Neural progenitor cell (in vitro differentiated cells): ENCODE measurements around the gene SCN10A. TPM values are rescaled to one million over a fixed set of nuclear protein-coding genes. Genes with fewer than 3 reads are reported as not detected.

Experiments used
- DNase-seq: peaks from one replicate; pipeline ENCODE4 v3.0.0-alpha.2; 2016; ENCODE audit warnings: low spot score
- H2AFZ ChIP-seq: fragments of 200-600 bp; sonication (generic); replicated peaks from 2 replicates; pipeline ENCODE4 v1.6.1; 2016; ENCODE audit warnings: antibody characterized with exemption
- H3F3A ChIP-seq: fragments of 200-600 bp; sonication (generic); 2 replicates; pipeline ENCODE4 v1.6.1; 2016; ENCODE audit warnings: antibody characterized with exemption, low read depth
- H3K27ac ChIP-seq: fragments of 200-600 bp; sonication (generic); 2 replicates; pipeline ENCODE4 v1.5.1; 2016; ENCODE audit warnings: mild to moderate bottlenecking
- H3K27me3 ChIP-seq: fragments of 200-600 bp; sonication (generic); 2 replicates; pipeline ENCODE4 v1.6.1; 2016; ENCODE audit warnings: mild to moderate bottlenecking, moderate library complexity
- H3K36me3 ChIP-seq: fragments of 200-600 bp; sonication (generic); 2 replicates; pipeline ENCODE4 v1.5.1; 2016
- H3K4me1 ChIP-seq: fragments of 200-600 bp; sonication (generic); 2 replicates; pipeline ENCODE4 v1.6.1; 2016; ENCODE audit warnings: mixed run types
- H3K4me2 ChIP-seq: fragments of 200-600 bp; sonication (generic); 2 replicates; pipeline ENCODE4 v1.6.1; 2016
- H3K4me3 ChIP-seq: fragments of 200-600 bp; sonication (generic); 2 replicates; pipeline ENCODE4 v1.5.1; 2016
- H3K79me2 ChIP-seq: fragments of 200-600 bp; sonication (generic); 2 replicates; pipeline ENCODE4 v1.6.1; 2016; ENCODE audit warnings: low read depth
- H3K9ac ChIP-seq: fragments of 200-600 bp; sonication (generic); 2 replicates; pipeline ENCODE4 v1.6.1; 2016
- H3K9me3 ChIP-seq: fragments of 200-600 bp; sonication (generic); 2 replicates; pipeline ENCODE4 v1.5.1; 2016; ENCODE audit warnings: low read depth
- H4K20me1 ChIP-seq: fragments of 200-600 bp; sonication (generic); 2 replicates; pipeline ENCODE4 v1.6.1; 2016; ENCODE audit warnings: low read depth
- H3K27ac Mint-ChIP-seq: 3 replicates; pipeline ENCODE4 v1.8.0; 2021; ENCODE audit warnings: mixed read lengths
- H3K27me3 Mint-ChIP-seq: 2 replicates; pipeline ENCODE4 v1.8.0; 2022; ENCODE audit warnings: low read depth, mild to moderate bottlenecking, inconsistent platforms, moderate library complexity, mixed read lengths; ENCODE audit not compliant: insufficient read depth
- H3K36me3 Mint-ChIP-seq: 3 replicates; pipeline ENCODE4 v1.8.0; 2021; ENCODE audit warnings: mixed read lengths
- H3K4me1 Mint-ChIP-seq: 3 replicates; pipeline ENCODE4 v1.8.0; 2021; ENCODE audit warnings: mixed read lengths
- H3K4me3 Mint-ChIP-seq: 3 replicates; pipeline ENCODE4 v1.8.0; 2021; ENCODE audit warnings: mild to moderate bottlenecking, moderate library complexity, mixed read lengths
- H3K9me3 Mint-ChIP-seq: 3 replicates; pipeline ENCODE4 v1.8.0; 2020; ENCODE audit warnings: mixed read lengths
- EZH2 ChIP-seq: fragments of 200-600 bp; sonication (generic); IDR thresholded peaks from 2 replicates; pipeline ENCODE4 v1.6.1; 2017; ENCODE audit warnings: antibody characterized with exemption, mild to moderate bottlenecking, moderate library complexity
- EZH2phosphoT487 ChIP-seq: fragments of 200-600 bp; sonication (generic); IDR thresholded peaks from 2 replicates; pipeline ENCODE4 v1.6.1; 2017; ENCODE audit warnings: antibody characterized with exemption
- total RNA-seq: library from RNA; depleted of rRNA; stranded (reverse); fragments of >200 nt; gene quantifications from 2 replicates; pipeline ENCODE4 v1.2.3, GENCODE V29; 2015; ENCODE audit warnings: low replicate concordance
- TF ChIP-seq, protein P1 (sequence below): fragments of 200-600 bp; sonication (generic); IDR thresholded peaks from 2 replicates; pipeline ENCODE4 v1.5.1; 2017; ENCODE audit warnings: antibody characterized with exemption, mild to moderate bottlenecking

Gene SCN10A
- total RNA-seq, 1 donor from 2014 or later: not detected

GRCh38 chr3:38653685-38654537 is 162.1 kb downstream of the SCN10A start:
- Histone ChIP-seq H2AFZ (no peak overlapping the region), H3K9me3 (no peaks in the 10 kb centered on the region), H3K79me2 (no peaks in the 10 kb centered on the region), H3K27ac (no peak overlapping the region), H3K27me3 (peaks cover 55% of the 10 kb centered on the region), H3K4me2 (no peak overlapping the region), H3F3A (peaks cover 9% of the 10 kb centered on the region), H4K20me1 (peaks cover 5% of the 10 kb centered on the region), H3K4me3 (no peak overlapping the region), H3K4me1 (peaks cover 13% of the 10 kb centered on the region), H3K36me3 (no peaks in the 10 kb centered on the region), H3K9ac (no peak overlapping the region)
- no peaks in the 10 kb centered on the region for H3K36me3 Mint-ChIP-seq
- peaks cover 41% of the 10 kb centered on the region for H3K27me3 Mint-ChIP-seq
- DNase-seq: no peak
- H3K4me1 Mint-ChIP-seq: peaks cover 7% of the 10 kb centered on the region
- TF ChIP-seq, protein P1, sequence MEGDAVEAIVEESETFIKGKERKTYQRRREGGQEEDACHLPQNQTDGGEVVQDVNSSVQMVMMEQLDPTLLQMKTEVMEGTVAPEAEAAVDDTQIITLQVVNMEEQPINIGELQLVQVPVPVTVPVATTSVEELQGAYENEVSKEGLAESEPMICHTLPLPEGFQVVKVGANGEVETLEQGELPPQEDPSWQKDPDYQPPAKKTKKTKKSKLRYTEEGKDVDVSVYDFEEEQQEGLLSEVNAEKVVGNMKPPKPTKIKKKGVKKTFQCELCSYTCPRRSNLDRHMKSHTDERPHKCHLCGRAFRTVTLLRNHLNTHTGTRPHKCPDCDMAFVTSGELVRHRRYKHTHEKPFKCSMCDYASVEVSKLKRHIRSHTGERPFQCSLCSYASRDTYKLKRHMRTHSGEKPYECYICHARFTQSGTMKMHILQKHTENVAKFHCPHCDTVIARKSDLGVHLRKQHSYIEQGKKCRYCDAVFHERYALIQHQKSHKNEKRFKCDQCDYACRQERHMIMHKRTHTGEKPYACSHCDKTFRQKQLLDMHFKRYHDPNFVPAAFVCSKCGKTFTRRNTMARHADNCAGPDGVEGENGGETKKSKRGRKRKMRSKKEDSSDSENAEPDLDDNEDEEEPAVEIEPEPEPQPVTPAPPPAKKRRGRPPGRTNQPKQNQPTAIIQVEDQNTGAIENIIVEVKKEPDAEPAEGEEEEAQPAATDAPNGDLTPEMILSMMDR: no peak
- no peak for TF ChIP-seq EZH2
- TF ChIP-seq EZH2phosphoT487: no peak
- H3K4me3 Mint-ChIP-seq: no peak overlapping the region
- H3K9me3 Mint-ChIP-seq: no peaks in the 10 kb centered on the region
- no peak overlapping the region for H3K27ac Mint-ChIP-seq

DNA sequence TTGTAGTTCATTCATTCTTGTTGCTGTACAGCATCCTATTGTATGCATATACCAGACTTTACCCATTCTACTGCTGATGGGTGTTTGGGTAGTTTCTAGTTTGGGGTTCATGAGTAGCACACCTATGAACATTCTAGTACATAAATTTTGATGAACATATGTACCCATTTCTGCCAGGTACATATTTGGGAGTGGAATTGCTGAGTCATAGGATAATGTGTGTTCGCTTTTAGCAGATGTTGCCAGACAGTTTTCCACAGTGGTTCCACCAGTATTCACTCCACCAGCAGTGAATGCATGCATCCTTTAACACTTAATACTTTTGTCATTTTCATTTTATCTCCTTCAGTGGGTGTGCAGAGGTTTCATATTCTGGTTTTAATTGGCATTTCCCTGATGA is 163.1 kb downstream of the SCN10A start:
- no peaks in the 10 kb centered on the region for H3K36me3 Mint-ChIP-seq
- no peak overlapping the region for H3K27ac ChIP-seq
- TF ChIP-seq, protein P1: no peak
- TF ChIP-seq EZH2phosphoT487 (no peak), EZH2 (no peak)

GRCh38 chr3:38651153-38651789 is 164.7 kb downstream of the SCN10A start:
- Histone ChIP-seq H4K20me1 (peaks cover 20% of the 10 kb centered on the region), H3K79me2 (no peaks in the 10 kb centered on the region), H2AFZ (no peak overlapping the region), H3K4me3 (peak overlapping the region; percentile 17), H3K27me3 (peaks cover 74% of the 10 kb centered on the region), H3K4me2 (peak overlapping the region; percentile 69), H3K36me3 (no peaks in the 10 kb centered on the region), H3K4me1 (peaks cover 11% of the 10 kb centered on the region), H3K9me3 (no peaks in the 10 kb centered on the region), H3K27ac (no peak overlapping the region), H3K9ac (no peak overlapping the region), H3F3A (peaks cover 9% of the 10 kb centered on the region)
- Mint-ChIP-seq H3K4me3 (no peak overlapping the region), H3K27ac (no peak overlapping the region), H3K4me1 (peaks cover 10% of the 10 kb centered on the region), H3K36me3 (no peaks in the 10 kb centered on the region), H3K9me3 (no peaks in the 10 kb centered on the region), H3K27me3 (peaks cover 31% of the 10 kb centered on the region)
- peak; percentile 88 for DNase-seq
- TF ChIP-seq EZH2phosphoT487: no peak
- TF ChIP-seq, protein P1: peak; percentile 91
- TF ChIP-seq EZH2: peak; percentile 20

More for the DNA sequence above, 163.1 kb downstream of the SCN10A start:
- peaks cover 10% of the 10 kb centered on the region for H3K4me1 Mint-ChIP-seq
- no peaks in the 10 kb centered on the region for H3K36me3 ChIP-seq
- H3K9me3 Mint-ChIP-seq: no peaks in the 10 kb centered on the region
- H3K9me3 ChIP-seq: no peaks in the 10 kb centered on the region
- no peak overlapping the region for H3K4me3 ChIP-seq
- H3K4me2 ChIP-seq: no peak overlapping the region
- peaks cover 9% of the 10 kb centered on the region for H3K4me1 ChIP-seq
- no peak overlapping the region for H3K27ac Mint-ChIP-seq
- no peak for DNase-seq
- H4K20me1 ChIP-seq: peaks cover 8% of the 10 kb centered on the region
- H3F3A ChIP-seq: peaks cover 9% of the 10 kb centered on the region
- no peak overlapping the region for H3K9ac ChIP-seq
- no peaks in the 10 kb centered on the region for H3K79me2 ChIP-seq
- peaks cover 65% of the 10 kb centered on the region for H3K27me3 ChIP-seq
- peaks cover 41% of the 10 kb centered on the region for H3K27me3 Mint-ChIP-seq
- H2AFZ ChIP-seq: no peak overlapping the region
- no peak overlapping the region for H3K4me3 Mint-ChIP-seq
